A549 treated with GW870086 at 1 μM for 4 hours (cell line): ENCODE results near the gene REX1BD. TPM values are rescaled to one million over a fixed set of nuclear protein-coding genes. Genes with fewer than 3 reads are reported as not detected.

Source experiments
- total RNA-seq: library from RNA; stranded (reverse); fragments of 200-300 nt; extraction: Qiagen RNA extraction; gene quantifications from 5 replicates; pipeline ENCODE4 v1.2.3, GENCODE V29; 2022; ENCODE audit warnings: low read depth

Gene REX1BD
- 46.5 to 56.7 TPM (median 56.3 TPM) in 5 replicates for total RNA-seq

GRCh38 chr19:18588611-18589379, at the start of gene REX1BD:
Gene REX1BD (plus strand): TSS chr19:18588798. CDS start chr19:18588802, 4 bp downstream.

GRCh38 chr19:18542941-18543813, 45.4 kb upstream of the REX1BD start, which contains the start of gene FKBP8:
Gene FKBP8 (minus strand): TSS chr19:18543573. CDS start chr19:18541970, 1,603 bp downstream.

GRCh38 chr19:18557411-18558201, 31.0 kb upstream of the REX1BD start, which contains the start of gene KXD1:
Gene KXD1 (plus strand): TSS chr19:18557870. CDS start chr19:18562057, 4,187 bp downstream.

DNA sequence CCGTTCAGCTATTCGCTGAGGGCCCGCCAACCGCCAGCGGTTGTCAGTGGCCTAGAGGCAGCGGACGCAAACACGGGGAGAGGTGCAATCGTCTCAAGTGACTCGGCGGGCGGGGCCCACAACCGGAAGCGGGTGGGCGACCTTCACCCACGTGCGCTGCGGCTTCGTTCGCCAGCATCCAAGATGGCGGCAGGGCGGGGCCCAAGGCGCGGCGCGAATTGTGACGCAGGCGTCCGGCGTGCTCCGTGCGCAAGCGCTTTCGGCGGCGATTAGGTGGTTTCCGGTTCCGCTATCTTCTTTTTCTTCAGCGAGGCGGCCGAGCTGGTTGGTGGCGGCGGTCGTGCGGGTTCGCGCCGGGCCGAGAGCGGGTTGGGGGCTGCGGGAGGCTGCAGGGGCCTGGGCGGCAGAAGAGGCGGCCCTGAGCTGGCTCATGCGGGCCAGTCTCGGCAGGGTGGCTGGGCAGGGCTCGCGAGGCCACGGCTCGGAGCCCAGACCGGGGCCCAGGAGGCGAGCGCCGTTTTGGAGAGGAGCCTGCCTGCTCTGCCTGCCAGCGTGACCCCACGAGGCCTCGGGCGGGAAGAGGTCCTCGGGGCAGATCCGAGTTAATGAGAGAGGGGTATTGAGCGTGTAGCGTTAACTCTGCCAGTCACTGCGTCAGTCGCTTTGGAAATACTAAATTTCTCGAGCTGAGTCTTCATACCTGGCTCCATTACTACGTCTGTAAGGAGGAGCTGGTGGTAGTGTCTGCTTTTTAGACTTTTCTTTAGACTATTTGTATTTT, 16.8 kb upstream of the REX1BD start, which contains the start of gene UBA52:
Gene UBA52 (plus strand): TSS at position 294 of the 781 bp plus-strand sequence. CDS start 1,444 bp downstream, outside the sequence.

DNA sequence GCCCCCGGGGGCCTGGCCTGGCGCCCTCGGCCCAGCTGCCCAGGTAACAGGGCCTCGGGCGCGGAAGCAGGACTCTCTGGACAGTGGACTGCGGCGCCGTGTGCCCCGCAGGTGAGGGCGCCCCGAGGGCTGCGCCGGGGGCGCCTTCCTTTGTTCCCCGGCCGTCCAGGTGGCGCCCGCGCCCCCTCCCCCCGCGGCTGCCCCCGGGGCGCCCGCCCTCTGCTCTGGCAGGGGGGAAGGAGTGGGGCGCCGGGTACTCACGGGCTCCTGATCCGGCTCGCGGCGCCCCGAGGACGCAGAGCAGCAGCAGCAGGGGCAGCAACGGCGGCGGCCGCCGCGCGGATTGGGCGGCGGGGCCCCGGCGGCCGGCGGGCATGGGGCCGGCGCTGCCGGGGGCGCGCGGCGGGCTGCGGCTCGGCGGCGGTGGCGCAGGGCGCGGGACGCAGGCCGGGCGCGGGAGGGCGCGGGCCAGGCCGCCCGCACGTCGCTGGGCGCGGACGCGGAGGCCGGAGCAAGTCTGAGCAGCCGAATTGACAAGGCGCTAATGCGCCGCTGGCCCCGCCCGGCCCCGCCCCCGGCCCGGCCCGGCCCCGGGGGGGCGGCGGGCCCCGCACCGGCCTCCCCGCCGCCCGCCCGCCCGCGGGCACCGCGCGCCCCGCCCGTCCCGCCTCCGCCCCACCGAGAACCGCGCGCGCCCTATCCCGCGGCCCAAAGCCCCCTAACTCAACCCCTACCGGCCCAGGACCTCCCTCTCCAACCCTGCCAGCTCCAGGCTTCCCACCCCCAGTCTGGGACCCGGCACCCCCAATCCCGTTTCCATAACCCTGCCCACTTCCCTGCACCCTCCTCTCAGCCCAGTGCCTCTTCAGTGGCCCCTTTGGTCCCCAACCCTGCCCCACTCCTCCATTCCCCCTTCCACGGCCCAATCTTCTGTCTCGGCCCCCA, 18.0 kb downstream of the REX1BD start, which contains the start of gene CRLF1:
Gene CRLF1 (minus strand): TSS at position 519 of the 945 bp plus-strand sequence. CDS start 143 bp downstream, at position 376.

GRCh38 chr19:18612772-18613588, 24.4 kb downstream of the REX1BD start, which contains the start of gene TMEM59L:
Gene TMEM59L (plus strand): TSS chr19:18612870. CDS start chr19:18612959, 89 bp downstream.

GRCh38 chr19:18636969-18637629, 48.5 kb downstream of the REX1BD start, which contains the start of gene KLHL26:
Gene KLHL26 (plus strand): TSS chr19:18637028. CDS start chr19:18637055, 27 bp downstream.

Other genes starting within 250 kb of the REX1BD start
- 1.8 to 3.6 TPM (median 2.7 TPM) in 5 replicates for gene PGPEP1, start 248.2 kb upstream of the REX1BD start, total RNA-seq
- 20.9 to 43.1 TPM (median 31.3 TPM) in 5 replicates for gene GDF15, start 202.6 kb upstream of the REX1BD start, total RNA-seq
- not detected in 5 replicates for gene LRRC25, start 191.2 kb upstream of the REX1BD start, total RNA-seq
- gene SSBP4, start 169.4 kb upstream of the REX1BD start, total RNA-seq = 30.1 to 52.2 TPM (median 50.3 TPM) in 5 replicates
- gene ISYNA1, start 150.7 kb upstream of the REX1BD start, total RNA-seq = 30.3 to 46.1 TPM (median 41.6 TPM) in 5 replicates
- 4.1 to 5.6 TPM (median 5.1 TPM) in 5 replicates for gene ELL, start 66.7 kb upstream of the REX1BD start, total RNA-seq
- gene FKBP8, start 45.2 kb upstream of the REX1BD start, total RNA-seq = 120 to 150 TPM (median 146 TPM) in 5 replicates
- 79.5 to 112 TPM (median 101 TPM) in 5 replicates for gene KXD1, start 30.9 kb upstream of the REX1BD start, total RNA-seq
- gene UBA52, start 16.9 kb upstream of the REX1BD start, total RNA-seq = 1,104 to 1,219 TPM (median 1,137 TPM) in 5 replicates
- gene CRLF1, start 18.0 kb downstream of the REX1BD start, total RNA-seq = 2.5 to 5.2 TPM (median 3.6 TPM) in 5 replicates
- 3.8 to 6.1 TPM (median 5.8 TPM) in 5 replicates for gene TMEM59L, start 24.1 kb downstream of the REX1BD start, total RNA-seq
- 2.3 to 3.4 TPM (median 3.4 TPM) in 5 replicates for gene KLHL26, start 48.2 kb downstream of the REX1BD start, total RNA-seq
- 2.5 to 4.1 TPM (median 3.6 TPM) in 5 replicates for gene CRTC1, start 94.9 kb downstream of the REX1BD start, total RNA-seq
- gene COMP, start 202.5 kb downstream of the REX1BD start, total RNA-seq = 0.06 to 0.16 TPM (median 0.08 TPM) in 5 replicates
- gene UPF1, start 243.2 kb downstream of the REX1BD start, total RNA-seq = 31.8 to 42.1 TPM (median 39.6 TPM) in 5 replicates